GM11168 (cell line): Measurements from ENCODE around the gene FER.

Experiments used
- in situ Hi-C: fragments of 300-500 bp; cut with MboI; formaldehyde crosslinking; loops from one replicate; pipeline ENCODE4 v1.12.0; 2022; ENCODE audit warnings: low sequenced_read_pairs; ENCODE audit not compliant: unreplicated experiment

The FER gene

GRCh38 chr5:109199799-109200620, 452.3 kb downstream of the FER start:
- in situ Hi-C loops = no loop called here

DNA sequence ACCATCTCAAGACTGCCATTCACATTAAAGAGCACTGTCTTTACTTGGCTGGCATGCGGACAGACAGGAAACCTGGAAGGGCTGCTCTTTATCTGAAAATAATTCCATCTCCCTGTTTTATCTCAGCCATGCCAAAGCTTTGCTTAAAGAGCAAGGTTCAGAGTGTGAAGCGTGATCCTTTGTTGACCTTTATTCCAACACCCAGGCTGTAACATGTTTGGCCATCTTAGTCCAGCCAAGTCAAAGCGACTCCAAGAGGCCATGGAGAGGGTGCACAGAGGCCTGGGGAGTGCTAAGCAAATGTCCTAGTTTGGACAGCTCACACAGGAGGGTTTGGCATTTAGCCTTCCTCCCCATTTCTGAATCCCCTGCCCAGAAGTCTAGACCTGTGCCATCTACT, 467.3 kb downstream of the FER start:
- in situ Hi-C loops = no loop called here

DNA sequence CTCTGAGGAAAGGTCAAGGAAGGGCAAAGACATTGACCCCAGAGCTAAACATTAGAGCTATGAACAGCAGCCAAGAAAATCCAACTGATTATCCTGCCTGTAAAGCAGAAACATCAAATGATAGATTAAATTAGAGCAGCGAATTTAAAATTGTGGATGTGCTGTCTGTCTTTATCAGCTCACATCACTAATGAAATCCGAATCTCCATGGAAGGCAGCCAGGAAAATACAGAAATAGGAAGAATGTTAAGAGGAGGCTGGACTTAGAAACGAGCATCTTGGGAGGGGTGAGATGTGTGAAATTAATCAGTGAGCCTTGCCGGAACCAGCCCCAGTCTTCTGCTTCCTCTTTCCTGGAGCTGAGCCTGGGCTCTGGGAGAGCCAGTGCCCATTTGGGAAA, 471.1 kb downstream of the FER start:
- in situ Hi-C loops = no loop called here

- in situ Hi-C loops = no loop called here
Observed at GRCh38 chr5:109223531-109223930, 475.8 kb downstream of the FER start.

- in situ Hi-C loops = no loop called here
Observed at GRCh38 chr5:109224276-109224882, 476.7 kb downstream of the FER start.

GRCh38 chr5:109225716-109226625, 478.3 kb downstream of the FER start:
- in situ Hi-C loops = no loop called here

DNA sequence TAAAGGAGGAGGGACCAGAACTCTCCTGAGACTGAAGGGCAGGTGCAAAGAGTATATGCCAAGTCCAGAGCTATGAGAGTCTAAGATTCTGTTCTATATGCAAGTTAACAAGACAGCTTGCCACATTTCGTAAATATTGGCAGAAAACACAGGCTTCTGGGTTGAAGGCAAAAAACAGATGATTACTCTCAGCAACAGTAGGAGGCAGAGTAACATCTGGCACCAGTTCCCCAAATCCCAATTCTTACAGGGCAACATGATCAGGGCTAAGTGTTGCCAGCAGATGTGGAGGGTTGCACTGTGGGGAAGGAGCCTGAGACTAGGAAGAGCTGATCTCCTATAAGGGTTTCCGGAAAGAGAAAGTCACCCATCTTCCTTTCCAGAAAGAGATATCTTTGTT, 482.7 kb downstream of the FER start:
- in situ Hi-C loops = no loop called here

DNA sequence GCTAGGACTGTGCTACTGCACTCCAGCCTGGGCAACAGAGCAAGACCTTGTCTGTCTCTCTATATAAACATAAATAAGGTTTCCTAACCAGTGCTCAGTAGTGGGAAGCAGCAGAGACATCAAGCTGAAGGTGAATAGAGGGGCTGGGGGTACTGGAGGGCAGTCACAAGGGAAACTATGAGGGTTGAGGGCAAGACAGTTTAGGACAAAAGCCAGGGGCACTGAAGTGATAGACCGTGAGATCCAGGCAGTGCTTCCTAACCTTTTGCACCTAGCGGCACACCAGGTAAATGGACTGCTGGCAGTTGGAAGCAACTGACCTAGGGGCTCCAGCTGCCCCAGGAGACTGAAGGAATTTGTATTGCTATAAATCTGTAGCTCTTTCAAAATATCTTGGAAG, 483.6 kb downstream of the FER start:
- in situ Hi-C loops = no loop called here

GRCh38 chr5:109234381-109234780, 486.7 kb downstream of the FER start:
- in situ Hi-C loops = no loop called here

DNA sequence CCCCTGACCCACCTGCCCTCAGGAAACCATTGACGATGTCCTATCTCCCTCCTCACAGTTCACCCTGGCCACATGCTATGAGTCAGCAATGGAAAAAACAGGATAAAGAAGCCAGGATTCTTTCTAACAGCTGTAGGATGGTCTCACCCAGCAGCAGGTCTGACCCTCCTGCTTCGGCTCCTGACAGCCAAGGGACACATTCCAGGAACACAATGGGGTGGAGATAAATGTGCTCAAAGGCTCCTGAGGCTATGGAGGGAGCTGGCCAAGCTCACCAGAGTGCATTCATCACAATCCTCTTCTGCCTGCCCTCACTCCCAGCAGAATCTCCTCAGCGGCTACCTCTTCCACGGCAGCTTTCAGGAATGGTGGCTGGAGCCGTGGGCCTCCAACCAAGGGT, 491.8 kb downstream of the FER start:
- in situ Hi-C loops = no loop called here

DNA sequence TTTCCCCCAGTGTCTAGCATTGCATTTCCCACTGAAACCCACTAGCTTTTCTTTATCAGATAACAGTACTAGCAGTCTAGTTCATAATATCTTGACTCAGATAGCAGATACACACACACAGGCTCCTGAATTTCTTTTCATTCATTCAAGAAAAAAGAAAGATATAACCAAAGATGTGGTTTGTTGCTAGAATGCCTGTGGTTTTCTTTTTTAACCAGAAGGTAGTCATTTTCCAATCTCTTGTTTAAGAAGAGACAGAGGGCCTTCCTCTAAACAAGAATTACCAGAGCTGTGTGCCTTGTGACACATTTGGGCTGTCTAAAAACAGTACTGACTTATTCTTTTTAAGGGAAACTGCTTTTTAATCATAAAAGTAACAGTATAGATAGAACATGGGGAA, 494.8 kb downstream of the FER start:
- in situ Hi-C loops = no loop called here

DNA sequence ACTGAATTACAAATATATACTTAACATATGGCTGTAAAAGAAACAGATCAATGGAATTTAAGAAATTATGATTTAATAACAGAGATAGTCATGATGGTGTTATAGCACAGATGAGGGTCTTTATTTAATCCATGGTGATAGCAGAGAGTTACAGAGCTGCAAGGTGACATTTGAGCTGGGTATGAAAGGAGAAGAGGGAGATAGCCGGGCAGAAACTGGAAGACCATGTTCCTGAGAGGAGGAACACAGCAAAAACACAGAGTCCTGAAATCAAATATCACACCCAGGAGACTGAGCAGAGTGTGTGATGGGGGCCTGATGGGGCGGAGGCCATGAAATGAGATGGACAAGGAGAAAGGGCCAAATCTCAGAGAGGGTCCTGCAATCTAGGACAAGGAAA, 498.7 kb downstream of the FER start:
- in situ Hi-C loops = no loop called here
